K562 (cell line): ENCODE measurements around the gene GUCY2C.

Experiments
- BRF1 ChIP-seq: IDR thresholded peaks from 3 replicates; pipeline ENCODE4 v1.6.1; 2011; ENCODE audit warnings: borderline replicate concordance, mild to moderate bottlenecking; ENCODE audit not compliant: insufficient read length; ENCODE audit errors: extremely low read depth
- FOXK2 ChIP-seq, 2 experiments: fragments of 450-650 bp; IDR thresholded peaks in 1 of 2; conservative IDR thresholded peaks in 1 of 2; 2 replicates each; pipeline ENCODE4 v1.6.1; 2016; ENCODE audit warnings: low read depth in 2 of 2, mild to moderate bottlenecking in 1 of 2
- ZBTB1 ChIP-seq: sonication (generic); formaldehyde crosslinking; IDR thresholded peaks from 2 replicates; pipeline ENCODE4 v1.8.1; 2023; ENCODE audit warnings: missing genetic modification reagents, low read depth, mild to moderate bottlenecking, borderline replicate concordance

GRCh38 chr12:14564336-14564959 lies 132.0 kb downstream of the GUCY2C start:
- TF ChIP-seq FOXK2 (conservative IDR thresholded peaks at IDR 0.05 in 1 of 2, IDR thresholded peaks at IDR 0.05 in 1 of 2; ENCODE audit: low read depth in 2 of 2): no peak
- no peak for TF ChIP-seq BRF1
- TF ChIP-seq ZBTB1 (CRISPR knock-in tag): no peak
